Cardiac fibroblast (primary cell): Measurements from ENCODE around the gene PRMT7.

ENCODE experiments used
- DNase-seq, 2 donors: peaks; one replicate each; pipeline versions ENCODE4 v3.0.0 to v3.0.0-alpha.2; 2010; ENCODE audit warnings: low read depth in 2 of 2
- H3K4me3 ChIP-seq, 2 donors: replicated peaks in 1 of 2; 1 replicate in 1 of 2; 2 replicates in 1 of 2; pipeline ENCODE4 v1.5.1; 2011; ENCODE audit warnings: low read depth in 2 of 2, low read length in 2 of 2, mild to moderate bottlenecking in 2 of 2, moderate library complexity in 1 of 2
- CTCF ChIP-seq: IDR thresholded peaks from one replicate; pipeline ENCODE4 v1.5.1; 2011; ENCODE audit warnings: low read depth, mild to moderate bottlenecking, low read length, inconsistent platforms

Gene PRMT7

GRCh38 chr16:68357923-68358322 lies 47.1 kb downstream of the PRMT7 start:
- DNase-seq, result no peak
- H3K4me3 ChIP-seq, result no peak overlapping the region
- no peak for TF ChIP-seq CTCF

GRCh38 chr16:68358951-68359350 lies 48.1 kb downstream of the PRMT7 start:
- no peak for DNase-seq
- no peak overlapping the region for H3K4me3 ChIP-seq
- TF ChIP-seq CTCF, result no peak

- H3K4me3 ChIP-seq, result no peak overlapping the region
- DNase-seq, result no peak
- no peak for TF ChIP-seq CTCF
Observed at GRCh38 chr16:68359398-68360191, 48.8 kb downstream of the PRMT7 start.

GRCh38 chr16:68360547-68360946 lies 49.7 kb downstream of the PRMT7 start:
- no peak overlapping the region for H3K4me3 ChIP-seq
- no peak for DNase-seq
- TF ChIP-seq CTCF, result no peak

GRCh38 chr16:68360956-68361355 lies 50.1 kb downstream of the PRMT7 start:
- H3K4me3 ChIP-seq, result no peak overlapping the region
- TF ChIP-seq CTCF, result no peak
- no peak for DNase-seq

GRCh38 chr16:68361485-68361884 lies 50.7 kb downstream of the PRMT7 start:
- DNase-seq, result no peak
- no peak overlapping the region for H3K4me3 ChIP-seq

More at GRCh38 chr16:68361485-68361884, 50.7 kb downstream of the PRMT7 start:
- no peak for TF ChIP-seq CTCF
